H1 (cell line): ENCODE data around the gene LYAR. TPM values are rescaled to one million over a fixed set of nuclear protein-coding genes. Genes with fewer than 3 reads are reported as not detected.

Source experiments
- CTCF ChIA-PET: fragments of 300-600 bp; sonication (Branson Sonifier 250); formaldehyde crosslinking; loops from one replicate; lab custom pipeline; 2021; ENCODE audit not compliant: partially characterized antibody; lab: Charles Lee
- POLR2A ChIA-PET: fragments of 300-600 bp; sonication (Branson Sonifier 250); formaldehyde crosslinking; loops from one replicate; lab custom pipeline; 2021; ENCODE audit warnings: inconsistent platforms; ENCODE audit not compliant: partially characterized antibody; lab: Charles Lee
- DNase-seq, 2 experiments: peaks; one replicate each; pipeline versions ENCODE4 v3.0.0 to v3.0.0-alpha.2; 2010 to 2022; ENCODE audit warnings: low spot score in 2 of 2, low read depth in 1 of 2, mixed read lengths in 1 of 2
- FAIRE-seq: peaks from 2 replicates; lab custom pipeline; 2011; peaks lifted over from hg19 to GRCh38; lab: Jason Lieb, UNC
- H2AFZ ChIP-seq: 2 replicates; pipeline ENCODE4 v1.8.1; 2012; ENCODE audit warnings: low read length, inconsistent platforms
- H2AK5ac ChIP-seq: 2 replicates; pipeline ENCODE4 v1.6.1; 2013; ENCODE audit warnings: low read depth, low read length
- H2BK120ac ChIP-seq: replicated peaks from 2 replicates; pipeline ENCODE3; 2013; ENCODE audit warnings: low read depth, low read length, inconsistent platforms
- H2BK12ac ChIP-seq: 2 replicates; pipeline ENCODE4 v1.6.1; 2013; ENCODE audit warnings: low read depth, low read length
- H2BK15ac ChIP-seq: 2 replicates; pipeline ENCODE4 v1.6.1; 2013; ENCODE audit warnings: low read length
- H2BK20ac ChIP-seq: 2 replicates; pipeline ENCODE4 v1.6.1; 2013; ENCODE audit warnings: low read length
- H2BK5ac ChIP-seq: 2 replicates; pipeline ENCODE4 v1.6.1; 2013; ENCODE audit warnings: low read depth, low read length
- H3K14ac ChIP-seq: 2 replicates; pipeline ENCODE4 v1.6.1; 2013; ENCODE audit warnings: inconsistent platforms; ENCODE audit not compliant: insufficient read length
- H3K18ac ChIP-seq: 2 replicates; pipeline ENCODE4 v1.6.1; 2013; ENCODE audit warnings: low read length; ENCODE audit errors: extremely low read depth
- H3K23ac ChIP-seq: 2 replicates; pipeline ENCODE4 v1.6.1; 2013; ENCODE audit warnings: inconsistent platforms; ENCODE audit not compliant: insufficient read length
- H3K23me2 ChIP-seq: 2 replicates; pipeline ENCODE4 v1.6.1; 2013; ENCODE audit warnings: low read depth, low read length
- H3K27ac ChIP-seq: 2 replicates; pipeline ENCODE4 v1.6.1; 2011; ENCODE audit warnings: low read depth, low read length, inconsistent platforms
- H3K27me3 ChIP-seq, 4 experiments: replicated peaks in 1 of 4; 1 replicate in 1 of 4; 2 replicates in 3 of 4; pipeline versions ENCODE4 v1.6.1 to v1.8.1; 2011 to 2013; ENCODE audit warnings: low read length in 3 of 4, mild to moderate bottlenecking in 3 of 4, inconsistent platforms in 2 of 4, mixed read lengths in 2 of 4, moderate library complexity in 1 of 4; ENCODE audit not compliant: control insufficient read depth in 3 of 4, insufficient read depth in 3 of 4; ENCODE audit errors: extremely low read depth in 1 of 4
- H3K36me3 ChIP-seq, 4 experiments: 2 replicates each; pipeline versions ENCODE4 v1.6.1 to v1.8.1; 2011 to 2013; ENCODE audit warnings: mild to moderate bottlenecking in 4 of 4, low read length in 3 of 4, moderate library complexity in 2 of 4, control low read depth in 1 of 4, inconsistent platforms in 1 of 4; ENCODE audit not compliant: insufficient read depth in 4 of 4, control insufficient read depth in 2 of 4
- H3K4ac ChIP-seq: replicated peaks from 2 replicates; pipeline ENCODE3; 2013; ENCODE audit warnings: low read length, low read depth, mixed read lengths, inconsistent platforms; ENCODE audit not compliant: insufficient read length
- H3K4me1 ChIP-seq, 4 experiments: replicated peaks in 1 of 4; 1 replicate in 1 of 4; 2 replicates in 3 of 4; pipeline versions ENCODE4 v1.6.1 to v1.8.1; 2011 to 2013; ENCODE audit warnings: low read length in 3 of 4, inconsistent platforms in 2 of 4, mixed read lengths in 1 of 4; ENCODE audit not compliant: insufficient read depth in 4 of 4, control insufficient read depth in 3 of 4
- H3K4me2 ChIP-seq, 2 experiments: 2 replicates each; pipeline versions ENCODE4 v1.6.1 to v1.8.1; 2011 to 2013; ENCODE audit warnings: low read depth in 2 of 2, low read length in 2 of 2, control low read depth in 1 of 2, inconsistent platforms in 1 of 2, mild to moderate bottlenecking in 1 of 2; ENCODE audit not compliant: insufficient read depth in 1 of 2
- H3K4me3 ChIP-seq, 4 experiments: fragments of 200-600, 300-600 bp in 1 of 4; sonication (generic), shearing (Covaris generic), sonication (Bioruptor Twin) in 1 of 4; 2 replicates each; pipeline versions ENCODE4 v1.5.1 to v1.8.1; 2011 to 2016; ENCODE audit warnings: low read length in 4 of 4, low read depth in 3 of 4, control low read depth in 2 of 4, inconsistent platforms in 2 of 4, mild to moderate bottlenecking in 2 of 4, mixed read lengths in 1 of 4, moderate library complexity in 1 of 4; ENCODE audit not compliant: insufficient read depth in 2 of 4; ENCODE audit errors: extremely low read depth in 1 of 4
- H3K56ac ChIP-seq: replicated peaks from 2 replicates; pipeline ENCODE3; 2013; ENCODE audit warnings: low read depth, mild to moderate bottlenecking, mixed read lengths, low read length, inconsistent platforms; ENCODE audit not compliant: insufficient read length
- H3K79me1 ChIP-seq: 2 replicates; pipeline ENCODE4 v1.6.1; 2013; ENCODE audit warnings: low read depth, low read length, control low read depth
- H3K79me2 ChIP-seq, 2 experiments: 2 replicates each; pipeline versions ENCODE4 v1.6.1 to v1.8.1; 2012 to 2013; ENCODE audit warnings: low read length in 2 of 2, mild to moderate bottlenecking in 2 of 2, inconsistent platforms in 1 of 2; ENCODE audit not compliant: insufficient read depth in 2 of 2, control insufficient read depth in 1 of 2
- H3K9ac ChIP-seq, 4 experiments: replicated peaks in 1 of 4; 1 replicate in 1 of 4; 2 replicates in 3 of 4; pipeline versions ENCODE4 v1.6.1 to v1.8.1; 2011 to 2013; ENCODE audit warnings: low read depth in 3 of 4, low read length in 3 of 4, control low read depth in 2 of 4, mild to moderate bottlenecking in 2 of 4, moderate library complexity in 2 of 4, inconsistent platforms in 1 of 4; ENCODE audit errors: extremely low read depth in 1 of 4
- H3K9me3 ChIP-seq, 2 experiments: 2 replicates each; pipeline versions ENCODE4 v1.6.1 to v1.8.1; 2012 to 2013; ENCODE audit warnings: mild to moderate bottlenecking in 2 of 2, moderate library complexity in 2 of 2, control low read depth in 1 of 2, inconsistent platforms in 1 of 2, low read depth in 1 of 2, low read length in 1 of 2, mixed read lengths in 1 of 2; ENCODE audit not compliant: insufficient read depth in 2 of 2
- H4K20me1 ChIP-seq, 2 experiments: replicated peaks in 1 of 2; 2 replicates each; pipeline versions ENCODE3 to v1.8.1; 2011 to 2013; ENCODE audit warnings: inconsistent platforms in 2 of 2, low read length in 2 of 2, mild to moderate bottlenecking in 1 of 2; ENCODE audit not compliant: insufficient read depth in 2 of 2, control insufficient read depth in 1 of 2
- H4K5ac ChIP-seq: 2 replicates; pipeline ENCODE4 v1.6.1; 2013; ENCODE audit warnings: low read length, low read depth, mixed read lengths, inconsistent platforms; ENCODE audit not compliant: insufficient read length
- H4K8ac ChIP-seq: 2 replicates; pipeline ENCODE4 v1.8.0; 2013; ENCODE audit warnings: mild to moderate bottlenecking, moderate library complexity, low read length, inconsistent platforms; ENCODE audit not compliant: insufficient read depth; ENCODE audit errors: extremely low read depth
- H4K91ac ChIP-seq: replicated peaks from 2 replicates; pipeline ENCODE3; 2013; ENCODE audit warnings: low read length, mixed read lengths, inconsistent platforms; ENCODE audit not compliant: insufficient read length
- SAP30 ChIP-seq: fragments of 300-600 bp; sonication (generic); IDR thresholded peaks from 2 replicates; pipeline ENCODE4 v1.7.1; 2012; ENCODE audit warnings: low read length, moderate library complexity, mild to moderate bottlenecking, inconsistent platforms; ENCODE audit not compliant: insufficient read depth, insufficient replicate concordance
- SP1 ChIP-seq: IDR thresholded peaks from 2 replicates; pipeline ENCODE4 v1.6.1; 2011; ENCODE audit warnings: low read depth, low read length
- TEAD4 ChIP-seq: IDR thresholded peaks from 2 replicates; pipeline ENCODE4 v1.6.1; 2012; ENCODE audit warnings: low read depth, low read length, inconsistent platforms, mixed read lengths
- whole genome bisulfite sequencing, 2 experiments: shearing (Covaris generic) in 1 of 2; methylation state at CpG; one replicate each; pipeline versions ENCODE4 v1.1.6 to v1.1.7; 2013 to 2015; ENCODE audit warnings: low lambda C conversion rate in 2 of 2, mixed read lengths in 2 of 2, inconsistent platforms in 1 of 2, low coverage in 1 of 2, missing lambda C conversion rate in 1 of 2; ENCODE audit not compliant: insufficient replicate concordance in 2 of 2, insufficient coverage in 1 of 2, insufficient read length in 1 of 2; ENCODE audit errors: extremely low coverage in 1 of 2, missing lambda C conversion rate in 1 of 2; 5-methylcytosine and 5-hydroxymethylcytosine counted together
- polyA plus RNA-seq, 7 experiments: library from polyadenylated mRNA; depleted of rRNA in 3 of 7; stranded (reverse) in 5 of 7; unstranded in 2 of 7; fragments of >200 nt in 5 of 7; fragments of 200-250 nt in 2 of 7; gene quantifications; 1 replicate in 5 of 7; 2 replicates in 1 of 7; 4 replicates in 1 of 7; pipeline versions ENCODE4 v1.2.1 to v1.2.3, GENCODE V29; 2011 to 2013; ENCODE audit warnings: missing spikeins in 2 of 7, mixed read lengths in 2 of 7
- total RNA-seq: library from RNA; stranded (reverse); fragmentation: NEBNext Ultra II Directional; extraction: Animal tissue kit (Norgen Biotek cat#: 25700); gene quantifications from 2 replicates; pipeline ENCODE4 v1.2.1, GENCODE V29; 2021

Gene LYAR
- total and polyA plus RNA-seq, 2 of the 8 experiments (the other 6 are each of a cell fraction or from before 2014, with no cell fraction given): 6.5 to 46.9 TPM

DNA sequence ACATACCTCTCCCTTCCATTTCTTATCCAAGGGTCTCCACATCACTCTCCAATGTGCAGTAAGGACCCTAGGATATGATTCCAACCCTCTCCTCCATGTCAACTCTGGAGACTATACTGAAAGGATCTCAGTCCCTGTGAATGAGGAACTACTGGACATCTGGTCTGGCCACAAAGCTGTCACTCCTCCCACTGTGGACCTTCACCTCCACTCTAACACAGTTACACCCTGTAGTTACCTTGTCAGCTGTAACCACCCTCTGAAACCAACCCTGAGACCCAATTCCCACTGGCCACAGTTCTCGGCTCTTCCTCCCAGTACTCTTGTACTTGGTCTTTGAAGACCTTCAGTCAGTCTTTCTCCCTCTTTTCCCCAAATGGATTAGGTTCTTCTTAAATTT is 44.8 kb downstream of the LYAR start:
- H3K14ac ChIP-seq: no peak overlapping the region
- H3K36me3 ChIP-seq: peaks cover 0 to 25% (median 13%) of the 10 kb centered on the region in 4 experiments; a peak in 6 of 8 replicates
- no peak overlapping the region for H3K56ac ChIP-seq
- H3K4me2 ChIP-seq: no peak overlapping the region
- H3K4me1 ChIP-seq: peaks cover 0 to 6% (median 3%) of the 10 kb centered on the region in 4 experiments; a peak in 5 of 7 replicates
- H3K23me2 ChIP-seq: peaks cover 8% of the 10 kb centered on the region
- H3K9ac ChIP-seq: no peak overlapping the region
- H2BK12ac ChIP-seq: no peak overlapping the region
- CTCF ChIA-PET: no interaction called here
- DNase-seq (no peak), FAIRE-seq (no peak)
- H3K27me3 ChIP-seq: no peaks in the 10 kb centered on the region
- no peak overlapping the region for H2AFZ ChIP-seq
- no peak overlapping the region for H4K5ac ChIP-seq
- H3K4ac ChIP-seq: no peak overlapping the region
- no peak overlapping the region for H4K91ac ChIP-seq
- no peak overlapping the region for H2BK15ac ChIP-seq
- WGBS, 2 experiments: 81% methylated on average over 1 of the region's 1 CpG; no CpG with 5 or more reads in 1 of the 2 experiments
- H2AK5ac ChIP-seq: no peak overlapping the region
- no peak overlapping the region for H2BK120ac ChIP-seq
- peaks cover 0 to 8% of the 10 kb centered on the region in 2 experiments; a peak in 2 of 4 replicates for H3K79me2 ChIP-seq
- TF ChIP-seq TEAD4 (no peak), SAP30 (no peak), SP1 (no peak)
- no peak overlapping the region for H3K27ac ChIP-seq
- no peak overlapping the region for H2BK20ac ChIP-seq
- H3K18ac ChIP-seq: no peak overlapping the region
- H3K79me1 ChIP-seq: peaks cover 3% of the 10 kb centered on the region; the same call in 1 of the 2 replicates
- peaks cover 0 to 3% of the 10 kb centered on the region in 2 experiments for H4K20me1 ChIP-seq
- POLR2A ChIA-PET: no interaction called here
- H2BK5ac ChIP-seq: no peak overlapping the region
- H3K9me3 ChIP-seq: no peaks in the 10 kb centered on the region
- no peak overlapping the region for H4K8ac ChIP-seq
- no peak overlapping the region for H3K23ac ChIP-seq
- H3K4me3 ChIP-seq: no peak overlapping the region
